CD4-positive, alpha-beta T cell treated with Interferon alpha-2 for 1 hour (primary cell): ENCODE measurements around the gene ARL4D.
"Not testable (repeated sequence)": the region's sequence is repeated elsewhere in the genome, so short reads cannot be mapped to it uniquely, and the experiment has no call there.

Experiments used
- DNase-seq, 2 donors: peaks; one replicate each; pipeline ENCODE4 v3.0.0-alpha.2; 2020 to 2022

Gene ARL4D

GRCh38 chr17:43398724-43399595 is at the start of gene ARL4D:
ARL4D (plus strand) TSS chr17:43398993; CDS start chr17:43399733, 740 bp downstream.
- peak; percentile 82 to 88 for DNase-seq

GRCh38 chr17:43349142-43349541 is 49.7 kb upstream of the ARL4D start:
- DNase-seq: no peak

GRCh38 chr17:43350888-43351361 is 47.9 kb upstream of the ARL4D start:
- DNase-seq: no peak

- DNase-seq: no peak
Measured at GRCh38 chr17:43351691-43352090, 47.1 kb upstream of the ARL4D start.

- no peak for DNase-seq
Measured at GRCh38 chr17:43352579-43353331, 46.0 kb upstream of the ARL4D start.

GRCh38 chr17:43353393-43353792 is 45.4 kb upstream of the ARL4D start:
- DNase-seq: no peak

GRCh38 chr17:43354371-43354770 is 44.4 kb upstream of the ARL4D start:
- DNase-seq: no peak

GRCh38 chr17:43356450-43356849 is 42.3 kb upstream of the ARL4D start:
- DNase-seq: no peak

- DNase-seq: no peak
Measured at GRCh38 chr17:43356999-43357398, 41.8 kb upstream of the ARL4D start.

- no peak for DNase-seq
Measured at GRCh38 chr17:43359469-43360110, 39.2 kb upstream of the ARL4D start.

- peak; percentile 86 to 91 for DNase-seq
Measured at GRCh38 chr17:43360376-43360738, 38.4 kb upstream of the ARL4D start.

GRCh38 chr17:43360739-43361505 is 37.9 kb upstream of the ARL4D start:
- peak; percentile 97 to 98 for DNase-seq

- DNase-seq: no peak
Measured at GRCh38 chr17:43363181-43363925, 35.4 kb upstream of the ARL4D start.

- no peak for DNase-seq
Measured at GRCh38 chr17:43363926-43364285, 34.9 kb upstream of the ARL4D start.

- DNase-seq: no peak
Measured at GRCh38 chr17:43365356-43365755, 33.4 kb upstream of the ARL4D start.

- DNase-seq: not testable (repeated sequence)
Measured at GRCh38 chr17:43365921-43366320, 32.9 kb upstream of the ARL4D start.

- DNase-seq: no peak
Measured at GRCh38 chr17:43366891-43367736, 31.7 kb upstream of the ARL4D start.

GRCh38 chr17:43367737-43368242 is 31.0 kb upstream of the ARL4D start:
- DNase-seq: peak; percentile 61 to 78

- peak; percentile 63 to 68 for DNase-seq
Measured at GRCh38 chr17:43368740-43369506, 29.9 kb upstream of the ARL4D start.

GRCh38 chr17:43369986-43370385 is 28.8 kb upstream of the ARL4D start:
- no peak for DNase-seq
